ENCODE data around the gene TLK2.

The TLK2 gene

DNA sequence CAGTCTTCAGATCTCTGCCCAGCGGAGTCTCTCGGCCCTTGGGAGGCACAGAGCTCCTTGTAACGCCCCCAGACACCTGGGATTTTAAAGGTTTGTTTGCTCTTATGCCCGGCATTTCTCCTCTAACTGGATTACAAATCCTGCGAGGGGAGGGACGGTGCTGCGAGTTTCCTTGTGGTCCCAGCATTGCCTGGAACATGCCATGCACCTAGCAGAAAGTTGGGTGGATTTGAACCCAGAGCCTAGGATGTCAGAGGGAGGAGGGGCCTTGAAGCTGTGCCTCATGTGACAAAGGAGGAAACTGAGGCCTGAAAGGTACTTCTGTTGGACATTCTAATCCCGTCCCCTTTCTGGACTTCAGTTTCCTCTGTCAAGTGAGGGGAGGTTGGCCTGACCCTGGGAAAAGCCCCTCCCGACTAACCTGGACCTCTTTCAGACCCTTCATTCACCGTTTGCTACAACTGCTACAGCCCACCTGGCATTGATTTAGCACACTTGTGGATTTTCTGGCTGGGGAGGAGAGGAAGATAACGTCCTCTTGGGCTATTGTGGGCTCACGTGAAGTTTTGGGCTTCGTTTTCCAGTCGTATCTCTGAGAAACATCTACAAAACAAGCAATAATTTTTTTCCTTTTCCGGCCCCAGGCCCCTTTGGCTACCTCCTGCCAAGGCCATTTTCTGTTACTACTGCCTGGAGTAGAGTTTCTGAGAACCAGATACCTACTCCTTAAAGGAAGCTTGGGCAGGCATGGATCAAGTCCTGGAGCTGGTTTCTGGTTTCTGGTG, 179.7 kb downstream of the TLK2 start:
- DNase-seq, result no peak

DNA sequence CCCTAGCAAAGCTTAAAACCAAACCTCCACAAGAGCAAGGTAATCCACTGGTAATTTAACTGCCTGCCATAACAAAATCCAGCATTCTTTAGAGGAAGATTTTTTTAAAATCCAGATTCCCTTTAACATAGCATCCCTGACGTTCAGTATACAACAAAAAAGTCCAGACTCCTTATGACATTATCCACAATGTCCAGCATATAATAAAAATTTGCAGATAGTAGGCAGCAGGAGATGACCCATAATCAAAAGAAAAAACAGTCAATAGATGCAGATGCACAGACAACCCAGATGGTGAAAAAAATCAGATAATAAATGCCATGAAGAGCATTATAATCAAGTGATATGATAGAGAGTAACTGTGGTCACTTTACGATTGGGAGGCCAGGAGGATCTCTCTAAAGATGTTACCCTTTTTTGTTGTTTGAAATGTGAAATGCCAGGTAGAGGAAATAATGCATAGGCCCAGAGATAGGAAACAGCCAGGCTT, 182.0 kb downstream of the TLK2 start:
- DNase-seq, result no peak

DNA sequence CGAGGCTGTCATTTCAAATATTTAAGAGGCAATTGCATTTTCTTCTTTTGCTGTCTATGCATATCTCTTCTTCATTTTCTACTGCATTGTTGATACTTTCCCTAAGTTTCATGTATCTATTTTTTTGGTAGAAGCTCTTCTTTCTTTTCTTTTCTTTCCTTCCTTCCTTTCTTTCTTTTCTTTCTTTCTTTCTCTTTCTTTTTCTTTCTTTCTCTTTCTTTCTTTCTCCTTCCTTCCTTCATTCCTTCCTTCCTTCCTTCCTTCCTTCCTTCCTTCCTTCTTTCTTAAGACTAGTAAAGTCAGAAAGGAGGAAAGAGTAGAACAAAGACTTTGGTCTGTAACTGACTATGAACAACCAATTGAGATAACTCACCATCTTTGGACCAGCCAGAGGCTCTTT, 182.7 kb downstream of the TLK2 start:
- no peak for DNase-seq

DNA sequence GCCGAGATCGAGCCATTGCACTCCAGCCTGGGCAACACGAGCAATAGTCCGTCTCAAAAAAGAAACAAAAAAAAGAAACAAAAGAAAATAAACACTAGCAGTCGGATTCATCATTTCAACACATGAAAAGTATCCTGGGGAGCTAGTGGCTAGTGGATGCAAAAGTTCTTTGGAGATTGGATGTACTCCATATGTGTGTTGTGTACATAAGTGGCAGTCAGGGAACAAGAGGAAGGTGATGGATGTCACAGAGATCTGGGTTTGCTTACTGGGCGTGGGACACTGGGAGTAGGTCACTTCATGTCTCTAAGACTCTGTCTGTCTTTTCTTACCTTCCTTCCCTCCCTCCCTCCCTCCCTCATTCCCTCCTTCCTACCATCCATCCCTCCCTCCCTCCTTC, 184.2 kb downstream of the TLK2 start:
- no peak for DNase-seq

All from NCI-H2081 (cell line).